ENCODE measurements around the gene ASB5. TPM values are rescaled to one million over a fixed set of nuclear protein-coding genes. Genes with fewer than 3 reads are reported as not detected.
"Not testable (repeated sequence)": the region's sequence is repeated elsewhere in the genome, so short reads cannot be mapped to it uniquely, and the experiment has no call there.

The ASB5 gene
- total and polyA plus RNA-seq, 4 experiments from 2014 or later = not detected

GRCh38 chr4:176226736-176227135, 42.3 kb downstream of the ASB5 start:
- no peaks in the 10 kb centered on the region for H3K27me3 ChIP-seq (ENCODE audit: insufficient read depth, low read length)
- H3K36me3 ChIP-seq (ENCODE audit: insufficient read depth, low read length) = no peaks in the 10 kb centered on the region
- ChIA-PET POLR2A (ENCODE audit: partially characterized antibody) (no interaction called here), CTCF (ENCODE audit: partially characterized antibody) (interaction anchor here (1.0 kb wide), 1 partner anchor 14 kb away, joined by 3 read pairs; no protein-coding TSS in a partner anchor)
- no peaks in the 10 kb centered on the region for H3K9me3 Mint-ChIP-seq
- H3K27me3 Mint-ChIP-seq = peaks cover 5 to 11% of the 10 kb centered on the region in 2 donors
- H3K4me1 Mint-ChIP-seq = no peaks in the 10 kb centered on the region
- H3K4me3 ChIP-seq (ENCODE audit: low read length in 2 of 2) = no peak overlapping the region
- DNase-seq = no peak
- no peak overlapping the region for H3K27ac ChIP-seq (ENCODE audit: low read depth, low read length)
- intact Hi-C loops (cut with micrococcal nuclease) = no loop called here
- no peaks in the 10 kb centered on the region for H3K36me3 Mint-ChIP-seq
- no peak overlapping the region for H3K27ac Mint-ChIP-seq
- H3K4me3 Mint-ChIP-seq = no peak overlapping the region
- H3K9me3 ChIP-seq (ENCODE audit: control insufficient read depth in 1 of 2, low read length in 2 of 2) = no peaks in the 10 kb centered on the region
- no peaks in the 10 kb centered on the region for H3K4me1 ChIP-seq (ENCODE audit: insufficient read depth, low read length)

- intact Hi-C loops (cut with micrococcal nuclease) = no loop called here
- Mint-ChIP-seq H3K27me3 (peaks cover 4 to 5% of the 10 kb centered on the region in 2 donors), H3K27ac (no peak overlapping the region), H3K36me3 (no peaks in the 10 kb centered on the region), H3K4me3 (no peak overlapping the region), H3K4me1 (no peaks in the 10 kb centered on the region), H3K9me3 (no peaks in the 10 kb centered on the region)
- H3K27me3 ChIP-seq (ENCODE audit: insufficient read depth, low read length) = no peaks in the 10 kb centered on the region
- no peaks in the 10 kb centered on the region for H3K36me3 ChIP-seq (ENCODE audit: insufficient read depth, low read length)
- no peaks in the 10 kb centered on the region for H3K9me3 ChIP-seq (ENCODE audit: control insufficient read depth in 1 of 2, low read length in 2 of 2)
- POLR2A ChIA-PET (ENCODE audit: partially characterized antibody) = no interaction called here
- no peaks in the 10 kb centered on the region for H3K4me1 ChIP-seq (ENCODE audit: insufficient read depth, low read length)
- DNase-seq = no peak
- H3K27ac ChIP-seq (ENCODE audit: low read depth, low read length) = no peak overlapping the region
- H3K4me3 ChIP-seq (ENCODE audit: low read length in 2 of 2) = no peak overlapping the region
- CTCF ChIA-PET (ENCODE audit: partially characterized antibody) = no interaction called here
These were observed 45.5 kb downstream of the ASB5 start for GRCh38 chr4:176223561-176223960.

GRCh38 chr4:176222149-176222548, 46.9 kb downstream of the ASB5 start:
- no peaks in the 10 kb centered on the region for H3K9me3 Mint-ChIP-seq
- ChIA-PET CTCF (ENCODE audit: partially characterized antibody) (no interaction called here), POLR2A (ENCODE audit: partially characterized antibody) (no interaction called here)

GRCh38 chr4:176217510-176217909, 51.5 kb downstream of the ASB5 start:
- ChIA-PET CTCF (ENCODE audit: partially characterized antibody) (no interaction called here), POLR2A (ENCODE audit: partially characterized antibody) (no interaction called here)
- H3K9me3 Mint-ChIP-seq = peaks cover 0 to 2% (median 0%) of the 10 kb centered on the region in 8 donors
- peaks cover 0 to 1% of the 10 kb centered on the region in 2 donors for H3K27me3 Mint-ChIP-seq
- no peak overlapping the region for H3K27ac Mint-ChIP-seq
- Histone ChIP-seq H3K36me3 (ENCODE audit: insufficient read depth, low read length) (no peaks in the 10 kb centered on the region), H3K27me3 (ENCODE audit: insufficient read depth, low read length) (no peaks in the 10 kb centered on the region), H3K4me1 (ENCODE audit: insufficient read depth, low read length) (no peaks in the 10 kb centered on the region), H3K9me3 (ENCODE audit: control insufficient read depth in 1 of 2, low read length in 2 of 2) (no peaks in the 10 kb centered on the region), H3K4me3 (ENCODE audit: low read length in 2 of 2) (no peak overlapping the region), H3K27ac (ENCODE audit: low read depth, low read length) (no peak overlapping the region)
- intact Hi-C loops (cut with micrococcal nuclease) = no loop called here
- H3K36me3 Mint-ChIP-seq = no peaks in the 10 kb centered on the region
- H3K4me1 Mint-ChIP-seq = no peaks in the 10 kb centered on the region
- no peak for DNase-seq
- H3K4me3 Mint-ChIP-seq = no peak overlapping the region

More at GRCh38 chr4:176222149-176222548, 46.9 kb downstream of the ASB5 start:
- Mint-ChIP-seq H3K27ac (no peak overlapping the region), H3K36me3 (no peaks in the 10 kb centered on the region), H3K4me1 (no peaks in the 10 kb centered on the region), H3K27me3 (peaks cover 0 to 4% of the 10 kb centered on the region in 2 donors), H3K4me3 (no peak overlapping the region)
- intact Hi-C loops (cut with micrococcal nuclease) = no loop called here
- Histone ChIP-seq H3K4me1 (ENCODE audit: insufficient read depth, low read length) (no peaks in the 10 kb centered on the region), H3K27ac (ENCODE audit: low read depth, low read length) (no peak overlapping the region), H3K27me3 (ENCODE audit: insufficient read depth, low read length) (no peaks in the 10 kb centered on the region), H3K36me3 (ENCODE audit: insufficient read depth, low read length) (no peaks in the 10 kb centered on the region), H3K9me3 (ENCODE audit: control insufficient read depth in 1 of 2, low read length in 2 of 2) (no peaks in the 10 kb centered on the region), H3K4me3 (ENCODE audit: low read length in 2 of 2) (no peak overlapping the region)
- no peak for DNase-seq

- intact Hi-C loops (cut with micrococcal nuclease); H3K27ac ChIP-seq (ENCODE audit: low read depth, low read length); POLR2A ChIA-PET (ENCODE audit: partially characterized antibody); H3K36me3 ChIP-seq (ENCODE audit: insufficient read depth, low read length); H3K4me3 ChIP-seq (ENCODE audit: low read length in 2 of 2); DNase-seq; H3K27me3 ChIP-seq (ENCODE audit: insufficient read depth, low read length); H3K9me3 ChIP-seq (ENCODE audit: control insufficient read depth in 1 of 2, low read length in 2 of 2); H3K4me1 Mint-ChIP-seq; H3K27ac Mint-ChIP-seq; H3K36me3 Mint-ChIP-seq; H3K4me1 ChIP-seq (ENCODE audit: insufficient read depth, low read length); H3K4me3 Mint-ChIP-seq; H3K9me3 Mint-ChIP-seq: not testable (repeated sequence)
- CTCF ChIA-PET (ENCODE audit: partially characterized antibody) = interaction anchor here (1.4 kb wide), 1 partner anchor 14 kb away, joined by 3 read pairs; no protein-coding TSS in a partner anchor
- peaks cover 11% of the 10 kb centered on the region in 2 donors for H3K27me3 Mint-ChIP-seq
These were observed 56.7 kb downstream of the ASB5 start for GRCh38 chr4:176212351-176212750.

- no peaks in the 10 kb centered on the region for H3K27me3 ChIP-seq (ENCODE audit: insufficient read depth, low read length)
- no peak overlapping the region for H3K27ac ChIP-seq (ENCODE audit: low read depth, low read length)
- H3K4me1 ChIP-seq (ENCODE audit: insufficient read depth, low read length) = no peaks in the 10 kb centered on the region
- intact Hi-C loops (cut with micrococcal nuclease) = no loop called here
- DNase-seq = no peak
- Mint-ChIP-seq H3K4me1 (no peaks in the 10 kb centered on the region), H3K27me3 (peaks cover 11 to 12% of the 10 kb centered on the region in 2 donors), H3K9me3 (peaks cover 0 to 5% (median 0%) of the 10 kb centered on the region in 8 donors), H3K27ac (no peak overlapping the region), H3K4me3 (no peak overlapping the region), H3K36me3 (no peaks in the 10 kb centered on the region)
- H3K9me3 ChIP-seq (ENCODE audit: control insufficient read depth in 1 of 2, low read length in 2 of 2) = no peaks in the 10 kb centered on the region
- POLR2A ChIA-PET (ENCODE audit: partially characterized antibody) = no interaction called here
- H3K36me3 ChIP-seq (ENCODE audit: insufficient read depth, low read length) = no peaks in the 10 kb centered on the region
- no peak overlapping the region for H3K4me3 ChIP-seq (ENCODE audit: low read length in 2 of 2)
- CTCF ChIA-PET (ENCODE audit: partially characterized antibody) = interaction anchor here (1.4 kb wide), 1 partner anchor 9 kb away, joined by 3 read pairs; no protein-coding TSS in a partner anchor
These were observed 58.3 kb downstream of the ASB5 start for GRCh38 chr4:176210579-176211296.

- no peak overlapping the region for H3K27ac Mint-ChIP-seq
- H3K4me3 ChIP-seq (ENCODE audit: low read length in 2 of 2) = no peak overlapping the region
- intact Hi-C loops (cut with micrococcal nuclease) = no loop called here
- peaks cover 11 to 12% of the 10 kb centered on the region in 2 donors for H3K27me3 Mint-ChIP-seq
- H3K4me1 ChIP-seq (ENCODE audit: insufficient read depth, low read length) = no peaks in the 10 kb centered on the region
- peaks cover 0 to 5% (median 0%) of the 10 kb centered on the region in 8 donors for H3K9me3 Mint-ChIP-seq
- ChIA-PET POLR2A (ENCODE audit: partially characterized antibody) (no interaction called here), CTCF (ENCODE audit: partially characterized antibody) (interaction anchor here (1.4 kb wide), 1 partner anchor 10 kb away, joined by 3 read pairs; no protein-coding TSS in a partner anchor)
- no peak overlapping the region for H3K4me3 Mint-ChIP-seq
- H3K36me3 ChIP-seq (ENCODE audit: insufficient read depth, low read length) = no peaks in the 10 kb centered on the region
- H3K27me3 ChIP-seq (ENCODE audit: insufficient read depth, low read length) = no peaks in the 10 kb centered on the region
- no peak for DNase-seq
- no peak overlapping the region for H3K27ac ChIP-seq (ENCODE audit: low read depth, low read length)
- no peaks in the 10 kb centered on the region for H3K9me3 ChIP-seq (ENCODE audit: control insufficient read depth in 1 of 2, low read length in 2 of 2)
- H3K36me3 Mint-ChIP-seq = no peaks in the 10 kb centered on the region
- no peaks in the 10 kb centered on the region for H3K4me1 Mint-ChIP-seq
These were observed 58.9 kb downstream of the ASB5 start for GRCh38 chr4:176210101-176210500.

All from CD4-positive, alpha-beta memory T cell (primary cell).